K562 (cell line): ENCODE data around the gene THSD8. TPM values are rescaled to one million over a fixed set of nuclear protein-coding genes. Genes with fewer than 3 reads are reported as not detected.

Experiments used
- AFF1 ChIP-seq, 2 experiments: fragments of 450-650 bp; IDR thresholded peaks; 2 replicates each; pipeline ENCODE4 v1.6.1; 2018; ENCODE audit warnings: mild to moderate bottlenecking in 2 of 2, low read depth in 1 of 2; ENCODE audit not compliant: partially characterized antibody in 2 of 2
- ELK3 ChIP-seq: fragments of 450-650 bp; formaldehyde crosslinking; IDR thresholded peaks from 2 replicates; pipeline ENCODE4 v1.4.0; 2020; ENCODE audit warnings: mild to moderate bottlenecking
- HDGF ChIP-seq: fragments of 450-650 bp; IDR thresholded peaks from 2 replicates; pipeline ENCODE4 v1.6.1; 2016
- HMG20B ChIP-seq: fragments of 250-450 bp; sonication (Bioruptor Pico); IDR thresholded peaks from 2 replicates; pipeline ENCODE4 v1.5.0; 2021; ENCODE audit warnings: mild to moderate bottlenecking
- HNRNPH1 ChIP-seq: fragments of 200-400 bp; formaldehyde crosslinking; optimal IDR thresholded peaks from 2 replicates; pipeline ENCODE3; 2017; ENCODE audit warnings: low read depth, mild to moderate bottlenecking, low read length, moderate library complexity
- KAT2B ChIP-seq: IDR thresholded peaks from one replicate; pipeline ENCODE4 v1.6.1; 2012; ENCODE audit warnings: low read depth, mild to moderate bottlenecking, control low read depth, inconsistent platforms, low read length, moderate library complexity
- MCM5 ChIP-seq: fragments of 450-650 bp; IDR thresholded peaks from 2 replicates; pipeline ENCODE4 v1.6.1; 2016; ENCODE audit warnings: low read depth
- NELFE ChIP-seq: IDR thresholded peaks from 2 replicates; pipeline ENCODE4 v1.6.1; 2011; ENCODE audit warnings: mild to moderate bottlenecking; ENCODE audit not compliant: insufficient read depth, insufficient read length
- NR2C2 ChIP-seq, 2 experiments: fragments of 200-800 bp in 1 of 2; sonication (Bioruptor generic) in 1 of 2; sonication (generic) in 1 of 2; formaldehyde crosslinking in 1 of 2; IDR thresholded peaks; 2 replicates each; pipeline versions ENCODE4 v1.6.1 to v1.8.0; 2016 to 2022; ENCODE audit warnings: mild to moderate bottlenecking in 1 of 2, missing compliant biosample characterization in 1 of 2, missing genetic modification characterization in 1 of 2, missing genetic modification reagents in 1 of 2
- PHF8 ChIP-seq: fragments of 200-600 bp; sonication (generic); IDR thresholded peaks from 2 replicates; pipeline ENCODE4 v1.6.1; 2012; ENCODE audit warnings: mixed run types, mild to moderate bottlenecking, inconsistent platforms, low read length, moderate library complexity, borderline replicate concordance
- PPARD ChIP-seq: fragments of 250-450 bp; sonication (Bioruptor Pico); IDR thresholded peaks from 2 replicates; pipeline ENCODE4 v1.8.0; 2022; ENCODE audit warnings: inconsistent platforms, mild to moderate bottlenecking, moderate library complexity
- SAP30 ChIP-seq: fragments of 200-600 bp; sonication (generic); IDR thresholded peaks from 2 replicates; pipeline ENCODE4 v1.6.1; 2012; ENCODE audit warnings: borderline replicate concordance, low read depth, mild to moderate bottlenecking, moderate library complexity, low read length, control low read depth, inconsistent platforms; ENCODE audit not compliant: insufficient read depth, poor library complexity, severe bottlenecking
- SRF ChIP-seq, 2 experiments: fragments of 250-450, 450-650 bp in 1 of 2; sonication (Bioruptor Pico) in 1 of 2; sonication (generic) in 1 of 2; formaldehyde crosslinking; IDR thresholded peaks; 2 replicates each; pipeline versions ENCODE4 v1.5.0 to v1.5.1; 2020 to 2022; ENCODE audit warnings: mild to moderate bottlenecking in 1 of 2, missing genetic modification reagents in 1 of 2
- SRSF9 ChIP-seq: fragments of 200-400 bp; formaldehyde crosslinking; IDR thresholded peaks from 2 replicates; pipeline ENCODE4 v1.6.1; 2017; ENCODE audit warnings: low read depth, low read length, borderline replicate concordance
- TBL1XR1 ChIP-seq, 2 experiments: IDR thresholded peaks; 2 replicates each; pipeline ENCODE4 v1.6.1; 2012; ENCODE audit warnings: improper control_type of control experiment in 2 of 2, low read length in 2 of 2, mild to moderate bottlenecking in 1 of 2
- TCF7L2 ChIP-seq: fragments of 150-350 bp; IDR thresholded peaks from 2 replicates; pipeline ENCODE4 v1.6.1; 2016; ENCODE audit warnings: low read depth, mild to moderate bottlenecking, low read length, moderate library complexity
- YBX1 ChIP-seq: fragments of 450-650 bp; IDR thresholded peaks from 2 replicates; pipeline ENCODE4 v1.7.1; 2016; ENCODE audit warnings: mild to moderate bottlenecking
- ZEB2 ChIP-seq: fragments of 450-650 bp; IDR thresholded peaks from 2 replicates; pipeline ENCODE4 v1.6.1; 2016
- ZNF253 ChIP-seq: fragments of 250-450 bp; sonication (Bioruptor Pico); conservative IDR thresholded peaks from 2 replicates; pipeline ENCODE4 v1.6.1; 2021; ENCODE audit warnings: mild to moderate bottlenecking
- ZNF445 ChIP-seq: fragments of 250-450 bp; sonication (Bioruptor Pico); IDR thresholded peaks from 2 replicates; pipeline ENCODE4 v1.4.0; 2020; ENCODE audit warnings: low read depth, mild to moderate bottlenecking, moderate library complexity
- polyA plus RNA-seq, 8 experiments: library from polyadenylated mRNA; depleted of rRNA in 4 of 8; stranded (reverse) in 5 of 8; unstranded in 3 of 8; fragments of >200 nt; fragmentation: Nextera tagmentation in 2 of 8; fragmentation: Illumina TruSeq in 1 of 8; extraction: Ambion mirVana in 2 of 8; extraction: Trizol in 1 of 8; gene quantifications; 2 replicates each; pipeline versions ENCODE4 v1.2.1 to v1.2.3, GENCODE V29; 2011 to 2014; ENCODE audit warnings: inconsistent platforms in 1 of 8, missing spikeins in 1 of 8
- total RNA-seq, 7 experiments: library from RNA; depleted of rRNA in 6 of 7; stranded (reverse); fragments of >200 nt in 6 of 7; fragmentation: Illumina TruSeq in 2 of 7; extraction: Trizol in 2 of 7; gene quantifications; 2 replicates each; pipeline versions ENCODE4 v1.2.1 to v1.2.3, GENCODE V29; 2011 to 2021; ENCODE audit warnings: low replicate concordance in 1 of 7
- TF ChIP-seq, protein P1 (sequence below): fragments of 450-650 bp; formaldehyde crosslinking; IDR thresholded peaks from 2 replicates; pipeline ENCODE4 v1.4.0; 2020; ENCODE audit warnings: mild to moderate bottlenecking, moderate library complexity
- TF ChIP-seq, protein P2 (sequence below), 2 experiments: IDR thresholded peaks; 2 replicates each; pipeline ENCODE4 v1.6.1; 2011; ENCODE audit warnings: borderline replicate concordance in 1 of 2, control low read depth in 1 of 2, low read depth in 1 of 2, low read length in 1 of 2, mild to moderate bottlenecking in 1 of 2, mixed read lengths in 1 of 2, moderate library complexity in 1 of 2; ENCODE audit not compliant: insufficient read depth in 1 of 2, insufficient read length in 1 of 2, poor library complexity in 1 of 2, severe bottlenecking in 1 of 2; ENCODE audit errors: extremely low read depth in 1 of 2

THSD8 gene
- total and polyA plus RNA-seq, 9 of the 15 experiments (the other 6 are each of a cell fraction or from before 2014, with no cell fraction given): 8.4 to 42.4 (median 19.9) TPM; not detected in 2

DNA sequence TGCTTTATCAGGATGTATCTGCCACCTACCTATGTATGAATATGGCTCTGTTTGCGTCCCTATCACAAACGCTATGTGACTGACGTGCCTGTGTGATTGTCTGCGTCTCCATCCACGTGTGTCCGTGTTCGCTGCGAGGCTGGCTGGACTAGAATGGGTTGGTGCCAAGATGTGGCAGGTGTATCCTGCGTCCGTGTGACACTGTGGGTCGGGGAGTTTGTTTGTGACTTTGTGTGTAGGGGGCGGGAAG is 19.8 kb upstream of the THSD8 start (continued):
- no peak for TF ChIP-seq ZNF253
- TF ChIP-seq, protein P1, sequence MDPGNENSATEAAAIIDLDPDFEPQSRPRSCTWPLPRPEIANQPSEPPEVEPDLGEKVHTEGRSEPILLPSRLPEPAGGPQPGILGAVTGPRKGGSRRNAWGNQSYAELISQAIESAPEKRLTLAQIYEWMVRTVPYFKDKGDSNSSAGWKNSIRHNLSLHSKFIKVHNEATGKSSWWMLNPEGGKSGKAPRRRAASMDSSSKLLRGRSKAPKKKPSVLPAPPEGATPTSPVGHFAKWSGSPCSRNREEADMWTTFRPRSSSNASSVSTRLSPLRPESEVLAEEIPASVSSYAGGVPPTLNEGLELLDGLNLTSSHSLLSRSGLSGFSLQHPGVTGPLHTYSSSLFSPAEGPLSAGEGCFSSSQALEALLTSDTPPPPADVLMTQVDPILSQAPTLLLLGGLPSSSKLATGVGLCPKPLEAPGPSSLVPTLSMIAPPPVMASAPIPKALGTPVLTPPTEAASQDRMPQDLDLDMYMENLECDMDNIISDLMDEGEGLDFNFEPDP (CRISPR knock-in tag): no peak
- no peak for TF ChIP-seq ZNF445 (CRISPR knock-in tag)
- no peak for TF ChIP-seq PPARD
- no peak for TF ChIP-seq ELK3 (CRISPR knock-in tag)
- no peak for TF ChIP-seq PHF8
- TF ChIP-seq SRF (CRISPR knock-in tag; IDR thresholded peaks at IDR 0.05): no peak
- TF ChIP-seq TBL1XR1 (IDR thresholded peaks at IDR 0.05; ENCODE audit: low read length in 2 of 2): no peak
- TF ChIP-seq NELFE: no peak
- TF ChIP-seq SRSF9: no peak
- no peak; the same call in 1 of the 2 replicates for TF ChIP-seq NR2C2 (CRISPR knock-in tag; IDR thresholded peaks at IDR 0.05)
- TF ChIP-seq NR2C2 (tag; IDR thresholded peaks at IDR 0.05): no peak
- TF ChIP-seq MCM5: no peak
- TF ChIP-seq HDGF: peak; percentile 92
- TF ChIP-seq TCF7L2: no peak
- TF ChIP-seq, protein P2, sequence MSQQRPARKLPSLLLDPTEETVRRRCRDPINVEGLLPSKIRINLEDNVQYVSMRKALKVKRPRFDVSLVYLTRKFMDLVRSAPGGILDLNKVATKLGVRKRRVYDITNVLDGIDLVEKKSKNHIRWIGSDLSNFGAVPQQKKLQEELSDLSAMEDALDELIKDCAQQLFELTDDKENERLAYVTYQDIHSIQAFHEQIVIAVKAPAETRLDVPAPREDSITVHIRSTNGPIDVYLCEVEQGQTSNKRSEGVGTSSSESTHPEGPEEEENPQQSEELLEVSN (IDR thresholded peaks at IDR 0.05; ENCODE audit: borderline replicate concordance in 1 of 2, extremely low read depth in 1 of 2, insufficient read depth in 1 of 2, insufficient read length in 1 of 2, low read depth in 1 of 2, low read length in 1 of 2, poor library complexity in 1 of 2, severe bottlenecking in 1 of 2): no peak
- TF ChIP-seq ZEB2: no peak
- peak; percentile 9 for TF ChIP-seq SAP30
- no peak for TF ChIP-seq KAT2B
- no peak for TF ChIP-seq HNRNPH1
- 0 out of 2 replicates have a peak, but pooled peaks have one; percentile 52 for TF ChIP-seq HMG20B (CRISPR knock-in tag)
- TF ChIP-seq AFF1 (IDR thresholded peaks at IDR 0.05; ENCODE audit: low read depth in 1 of 2, partially characterized antibody in 2 of 2): no peak
- TF ChIP-seq YBX1: no peak
